Lung microvascular endothelial cell (primary cell): ENCODE data around the gene POLRMT. TPM values are rescaled to one million over a fixed set of nuclear protein-coding genes. Genes with fewer than 3 reads are reported as not detected.
A peak's percentile ranks its signal among the peaks of the same experiment; 100 is the strongest.
"Not testable (repeated sequence)": the region's sequence is repeated elsewhere in the genome, so short reads cannot be mapped to it uniquely, and the experiment has no call there.

ENCODE experiments used
- DNase-seq, 2 donors: peaks; one replicate each; pipeline versions ENCODE4 v3.0.0 to v3.0.0-alpha.2; 2010; ENCODE audit warnings: low read depth in 2 of 2
- total RNA-seq: library from RNA; depleted of rRNA; stranded (reverse); fragments of >200 nt; gene quantifications from 2 replicates; pipeline ENCODE4 v1.2.1, GENCODE V29; 2014

Gene POLRMT
- total RNA-seq, 1 donor from 2014 or later, result 18.8 TPM

- DNase-seq, result no peak
Observed at GRCh38 chr19:611481-611868, 21.9 kb downstream of the POLRMT start.

GRCh38 chr19:610801-611480, 22.4 kb downstream of the POLRMT start:
- peak; percentile 21 to 29 for DNase-seq

GRCh38 chr19:610071-610800, 23.1 kb downstream of the POLRMT start:
- DNase-seq, result peak in 1 of 2 donors; percentile 20

DNA sequence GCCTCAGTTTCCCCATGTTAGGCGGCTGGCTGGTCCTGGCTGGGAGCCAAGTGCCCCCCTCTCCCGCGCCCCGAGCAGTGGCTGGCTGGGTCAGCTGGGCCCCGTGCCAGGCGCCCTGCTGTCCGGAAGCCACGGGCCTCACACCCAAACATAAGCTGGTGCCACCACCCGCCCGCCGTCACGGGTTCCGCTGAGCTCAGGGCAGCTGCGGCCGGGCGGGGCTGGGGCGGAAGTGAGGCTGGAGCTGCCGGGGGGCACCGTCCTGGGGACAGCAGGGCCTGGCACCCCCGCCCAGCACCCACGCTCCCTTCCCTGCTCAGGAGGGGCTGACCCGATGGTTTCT, 24.4 kb downstream of the POLRMT start:
- DNase-seq, result peak; percentile 49 to 55

GRCh38 chr19:608155-609003, 25.0 kb downstream of the POLRMT start:
- no peak for DNase-seq

- DNase-seq, result no peak
Observed at GRCh38 chr19:607301-608154, 25.8 kb downstream of the POLRMT start.

- not testable (repeated sequence) for DNase-seq
Observed at GRCh38 chr19:605061-605971, 28.0 kb downstream of the POLRMT start.

GRCh38 chr19:604355-604754, 29.0 kb downstream of the POLRMT start:
- peak in 1 of 2 donors; percentile 20 for DNase-seq

DNA sequence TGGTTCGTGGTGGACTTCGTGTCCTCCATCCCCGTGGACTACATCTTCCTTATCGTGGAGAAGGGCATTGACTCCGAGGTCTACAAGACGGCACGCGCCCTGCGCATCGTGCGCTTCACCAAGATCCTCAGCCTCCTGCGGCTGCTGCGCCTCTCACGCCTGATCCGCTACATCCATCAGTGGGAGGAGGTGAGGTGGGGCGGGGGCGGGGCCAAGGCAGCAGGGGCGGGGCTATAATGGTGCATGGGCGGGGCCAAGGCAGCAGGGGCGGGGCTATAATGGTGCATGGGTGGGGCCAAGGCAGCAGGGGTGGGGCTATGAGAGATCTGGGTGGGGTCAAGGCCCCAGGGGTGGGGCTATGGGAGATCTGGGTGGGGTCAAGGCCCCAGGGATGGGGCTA, 29.6 kb downstream of the POLRMT start:
- DNase-seq, result not testable (repeated sequence)

GRCh38 chr19:603302-603639, 30.1 kb downstream of the POLRMT start:
- DNase-seq, result not testable (repeated sequence)

DNA sequence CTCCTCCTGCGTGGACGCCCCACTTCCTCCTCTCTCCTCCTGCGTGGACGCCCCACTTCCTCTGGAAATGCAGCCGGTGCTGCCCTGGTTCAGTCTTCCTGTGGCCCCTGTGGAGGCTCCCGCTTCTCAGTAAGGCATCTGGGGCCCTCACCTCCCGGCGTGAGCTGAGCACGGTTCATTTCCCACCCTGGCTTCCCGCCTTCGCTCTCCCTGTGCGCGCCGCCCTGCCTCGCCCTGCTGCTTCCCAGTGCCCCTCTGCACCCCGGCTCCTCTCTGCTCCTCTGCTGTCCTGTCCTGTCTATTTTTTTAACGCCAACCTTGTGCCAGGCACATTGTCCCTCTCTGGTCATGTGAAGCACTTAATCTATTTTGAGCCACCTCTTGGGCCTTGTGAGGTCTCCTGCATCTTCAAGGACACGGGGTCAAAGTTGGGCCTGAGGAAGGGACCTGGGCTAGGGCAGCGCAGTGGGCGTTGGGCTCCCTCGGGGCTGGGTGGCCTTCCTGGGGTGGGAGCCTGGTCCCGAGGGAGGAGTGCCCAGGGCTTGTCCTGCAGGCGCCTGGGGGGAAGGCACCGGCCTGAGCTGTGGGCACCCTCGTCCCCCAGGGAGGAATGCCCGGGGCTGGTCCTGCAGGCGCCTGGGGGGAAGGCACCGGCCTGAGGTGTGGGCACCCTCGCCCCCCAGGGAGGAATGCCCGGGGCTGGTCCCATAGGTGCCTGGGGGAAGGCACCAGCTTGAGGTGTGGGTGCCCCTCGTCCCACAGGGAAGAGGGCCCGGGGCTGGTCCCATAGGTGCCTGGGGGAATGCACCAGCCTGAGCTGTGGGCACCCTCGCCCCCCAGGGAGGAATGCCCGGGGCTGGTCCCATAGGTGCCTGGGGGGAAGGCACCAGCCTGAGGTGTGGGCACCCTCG, 30.7 kb downstream of the POLRMT start:
- DNase-seq, result no peak

DNA sequence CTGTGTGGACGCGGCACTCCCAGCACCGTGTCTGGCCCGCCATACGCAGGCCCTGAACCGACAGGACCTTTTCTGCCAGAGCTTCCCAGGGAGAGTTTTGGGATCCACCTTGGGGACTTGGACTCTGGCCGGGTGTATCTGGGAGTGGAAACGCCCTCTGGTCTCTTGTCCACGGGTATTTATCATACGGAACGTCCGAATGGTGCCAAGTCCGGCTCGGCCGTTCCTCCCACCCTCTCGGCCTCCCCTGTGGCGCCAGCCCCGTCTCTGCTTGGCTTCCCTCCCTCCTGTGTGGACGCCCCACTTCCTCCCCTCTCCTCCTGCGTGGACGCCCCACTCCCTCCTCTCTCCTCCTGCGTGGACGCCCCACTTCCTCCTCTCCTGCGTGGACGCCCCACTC, 31.5 kb downstream of the POLRMT start:
- no peak for DNase-seq

DNA sequence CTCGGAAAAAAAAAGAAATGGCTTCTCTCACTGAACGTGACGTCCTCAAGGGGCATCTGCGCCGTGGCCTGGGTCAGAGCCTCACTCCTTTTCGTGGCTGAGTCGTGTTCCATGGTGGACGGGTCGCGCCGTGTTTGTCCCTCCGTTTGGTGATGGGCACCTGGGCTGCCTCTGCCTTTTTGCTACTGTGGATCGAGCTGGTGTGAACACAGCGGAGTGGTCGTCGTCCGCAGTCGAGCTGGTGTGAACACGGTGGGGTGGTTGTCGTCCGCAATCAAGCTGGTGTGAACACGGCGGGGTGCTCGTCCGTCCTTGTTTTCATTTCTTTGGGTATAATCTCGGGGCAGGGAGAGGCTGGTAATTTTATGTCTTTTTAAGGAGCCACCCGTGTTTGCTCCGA, 32.0 kb downstream of the POLRMT start:
- DNase-seq, result no peak

- no peak for DNase-seq
Observed at GRCh38 chr19:597406-598315, 35.7 kb downstream of the POLRMT start.

GRCh38 chr19:596263-596655, 37.1 kb downstream of the POLRMT start:
- no peak for DNase-seq

DNA sequence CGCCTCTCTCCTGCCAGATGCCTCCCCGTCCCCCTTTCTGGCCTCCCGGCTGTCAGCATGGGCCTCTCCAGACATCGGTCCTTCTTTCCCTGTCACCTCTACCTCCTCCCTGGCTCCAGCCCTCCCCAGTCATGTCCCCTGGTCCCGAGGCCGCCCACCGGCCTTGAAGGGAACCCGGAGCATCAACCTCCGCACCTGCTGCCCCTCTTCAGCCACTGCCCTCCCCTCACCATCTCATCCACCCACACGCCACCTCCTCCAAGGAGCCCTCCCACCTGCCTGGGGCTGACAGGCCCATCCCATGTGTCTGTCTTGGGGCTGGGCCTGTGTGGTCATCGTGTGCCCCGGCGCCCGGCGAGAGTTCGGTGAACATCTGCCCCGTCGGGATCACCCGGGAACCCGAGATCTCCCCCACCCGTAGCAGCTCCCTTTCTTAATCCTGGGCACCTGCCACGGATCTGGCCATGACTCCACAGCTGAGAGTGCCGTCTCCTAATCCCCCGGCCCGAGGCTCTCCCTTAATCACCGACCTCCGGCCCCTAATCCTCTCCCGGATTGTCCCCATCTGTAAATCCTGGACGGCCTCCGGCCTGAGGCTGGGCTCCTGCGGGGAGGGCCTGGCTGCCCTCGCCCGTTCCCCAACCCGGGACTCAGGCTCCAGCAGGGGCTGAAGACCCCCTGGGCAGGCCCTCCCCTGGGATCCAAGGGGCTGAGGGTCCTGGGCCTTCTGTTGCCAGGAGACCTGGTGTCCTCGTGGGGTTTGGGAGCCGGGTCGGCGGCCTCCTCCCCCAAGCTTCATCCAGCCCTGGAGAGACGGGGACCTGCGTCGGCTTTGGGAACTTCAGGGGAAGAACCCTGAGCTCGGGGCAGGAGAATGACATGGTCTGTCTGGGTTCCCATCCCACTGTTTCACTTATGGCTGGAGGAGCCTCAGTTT, 37.7 kb downstream of the POLRMT start:
- no peak for DNase-seq

DNA sequence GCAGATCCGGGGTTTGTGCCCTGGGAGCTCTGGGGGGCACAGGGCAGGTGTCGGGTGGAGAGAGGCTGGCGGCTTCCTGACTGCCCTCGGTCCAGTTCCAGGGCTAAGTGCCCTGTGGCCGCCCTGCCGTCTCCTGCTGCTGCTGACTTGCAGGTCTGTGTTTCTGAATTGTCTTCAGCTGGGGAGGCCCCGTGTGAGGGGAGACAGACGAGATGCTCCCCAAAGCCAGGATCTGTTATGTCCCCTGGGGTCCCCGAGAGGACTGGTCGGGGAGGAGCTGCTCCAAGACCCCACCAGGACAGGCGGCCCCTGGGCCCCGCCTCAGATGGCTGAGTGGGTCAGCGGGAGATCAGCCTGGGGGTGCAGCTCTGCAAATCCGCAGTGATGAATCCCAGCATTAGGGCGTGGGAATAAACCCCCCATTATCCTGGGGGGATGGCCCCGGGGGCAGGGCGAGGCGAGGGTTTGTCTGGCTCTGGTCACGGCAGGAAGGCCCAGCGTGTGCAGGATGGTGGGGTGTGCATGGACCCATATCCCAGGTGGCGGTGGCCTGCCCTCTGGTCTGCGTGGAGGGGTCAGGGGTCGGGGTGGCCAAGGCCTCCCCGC, 39.0 kb downstream of the POLRMT start:
- DNase-seq, result no peak
